H1 (cell line): ENCODE results near the gene MYO5B. TPM values are rescaled to one million over a fixed set of nuclear protein-coding genes. Genes with fewer than 3 reads are reported as not detected.

Experiments used
- CTCF ChIA-PET: fragments of 300-600 bp; sonication (Branson Sonifier 250); formaldehyde crosslinking; loops from one replicate; lab custom pipeline; 2021; ENCODE audit not compliant: partially characterized antibody; lab: Charles Lee
- POLR2A ChIA-PET: fragments of 300-600 bp; sonication (Branson Sonifier 250); formaldehyde crosslinking; loops from one replicate; lab custom pipeline; 2021; ENCODE audit warnings: inconsistent platforms; ENCODE audit not compliant: partially characterized antibody; lab: Charles Lee
- DNase-seq, 2 experiments: peaks; one replicate each; pipeline versions ENCODE4 v3.0.0 to v3.0.0-alpha.2; 2010 to 2022; ENCODE audit warnings: low spot score in 2 of 2, low read depth in 1 of 2, mixed read lengths in 1 of 2
- FAIRE-seq: peaks from 2 replicates; lab custom pipeline; 2011; peaks lifted over from hg19 to GRCh38; lab: Jason Lieb, UNC
- H2AFZ ChIP-seq: 2 replicates; pipeline ENCODE4 v1.8.1; 2012; ENCODE audit warnings: low read length, inconsistent platforms
- H2AK5ac ChIP-seq: 2 replicates; pipeline ENCODE4 v1.6.1; 2013; ENCODE audit warnings: low read depth, low read length
- H2BK120ac ChIP-seq: replicated peaks from 2 replicates; pipeline ENCODE3; 2013; ENCODE audit warnings: low read depth, low read length, inconsistent platforms
- H2BK12ac ChIP-seq: 2 replicates; pipeline ENCODE4 v1.6.1; 2013; ENCODE audit warnings: low read depth, low read length
- H2BK15ac ChIP-seq: 2 replicates; pipeline ENCODE4 v1.6.1; 2013; ENCODE audit warnings: low read length
- H2BK20ac ChIP-seq: 2 replicates; pipeline ENCODE4 v1.6.1; 2013; ENCODE audit warnings: low read length
- H2BK5ac ChIP-seq: 2 replicates; pipeline ENCODE4 v1.6.1; 2013; ENCODE audit warnings: low read depth, low read length
- H3K14ac ChIP-seq: 2 replicates; pipeline ENCODE4 v1.6.1; 2013; ENCODE audit warnings: inconsistent platforms; ENCODE audit not compliant: insufficient read length
- H3K18ac ChIP-seq: 2 replicates; pipeline ENCODE4 v1.6.1; 2013; ENCODE audit warnings: low read length; ENCODE audit errors: extremely low read depth
- H3K23ac ChIP-seq: 2 replicates; pipeline ENCODE4 v1.6.1; 2013; ENCODE audit warnings: inconsistent platforms; ENCODE audit not compliant: insufficient read length
- H3K23me2 ChIP-seq: 2 replicates; pipeline ENCODE4 v1.6.1; 2013; ENCODE audit warnings: low read depth, low read length
- H3K27ac ChIP-seq: 2 replicates; pipeline ENCODE4 v1.6.1; 2011; ENCODE audit warnings: low read depth, low read length, inconsistent platforms
- H3K27me3 ChIP-seq, 4 experiments: replicated peaks in 1 of 4; 1 replicate in 1 of 4; 2 replicates in 3 of 4; pipeline versions ENCODE4 v1.6.1 to v1.8.1; 2011 to 2013; ENCODE audit warnings: low read length in 3 of 4, mild to moderate bottlenecking in 3 of 4, inconsistent platforms in 2 of 4, mixed read lengths in 2 of 4, moderate library complexity in 1 of 4; ENCODE audit not compliant: control insufficient read depth in 3 of 4, insufficient read depth in 3 of 4; ENCODE audit errors: extremely low read depth in 1 of 4
- H3K36me3 ChIP-seq, 4 experiments: 2 replicates each; pipeline versions ENCODE4 v1.6.1 to v1.8.1; 2011 to 2013; ENCODE audit warnings: mild to moderate bottlenecking in 4 of 4, low read length in 3 of 4, moderate library complexity in 2 of 4, control low read depth in 1 of 4, inconsistent platforms in 1 of 4; ENCODE audit not compliant: insufficient read depth in 4 of 4, control insufficient read depth in 2 of 4
- H3K4ac ChIP-seq: replicated peaks from 2 replicates; pipeline ENCODE3; 2013; ENCODE audit warnings: low read length, low read depth, mixed read lengths, inconsistent platforms; ENCODE audit not compliant: insufficient read length
- H3K4me1 ChIP-seq, 4 experiments: replicated peaks in 1 of 4; 1 replicate in 1 of 4; 2 replicates in 3 of 4; pipeline versions ENCODE4 v1.6.1 to v1.8.1; 2011 to 2013; ENCODE audit warnings: low read length in 3 of 4, inconsistent platforms in 2 of 4, mixed read lengths in 1 of 4; ENCODE audit not compliant: insufficient read depth in 4 of 4, control insufficient read depth in 3 of 4
- H3K4me2 ChIP-seq, 2 experiments: 2 replicates each; pipeline versions ENCODE4 v1.6.1 to v1.8.1; 2011 to 2013; ENCODE audit warnings: low read depth in 2 of 2, low read length in 2 of 2, control low read depth in 1 of 2, inconsistent platforms in 1 of 2, mild to moderate bottlenecking in 1 of 2; ENCODE audit not compliant: insufficient read depth in 1 of 2
- H3K4me3 ChIP-seq, 4 experiments: fragments of 200-600, 300-600 bp in 1 of 4; sonication (generic), shearing (Covaris generic), sonication (Bioruptor Twin) in 1 of 4; 2 replicates each; pipeline versions ENCODE4 v1.5.1 to v1.8.1; 2011 to 2016; ENCODE audit warnings: low read length in 4 of 4, low read depth in 3 of 4, control low read depth in 2 of 4, inconsistent platforms in 2 of 4, mild to moderate bottlenecking in 2 of 4, mixed read lengths in 1 of 4, moderate library complexity in 1 of 4; ENCODE audit not compliant: insufficient read depth in 2 of 4; ENCODE audit errors: extremely low read depth in 1 of 4
- H3K56ac ChIP-seq: replicated peaks from 2 replicates; pipeline ENCODE3; 2013; ENCODE audit warnings: low read depth, mild to moderate bottlenecking, mixed read lengths, low read length, inconsistent platforms; ENCODE audit not compliant: insufficient read length
- H3K79me1 ChIP-seq: 2 replicates; pipeline ENCODE4 v1.6.1; 2013; ENCODE audit warnings: low read depth, low read length, control low read depth
- H3K79me2 ChIP-seq, 2 experiments: 2 replicates each; pipeline versions ENCODE4 v1.6.1 to v1.8.1; 2012 to 2013; ENCODE audit warnings: low read length in 2 of 2, mild to moderate bottlenecking in 2 of 2, inconsistent platforms in 1 of 2; ENCODE audit not compliant: insufficient read depth in 2 of 2, control insufficient read depth in 1 of 2
- H3K9ac ChIP-seq, 4 experiments: replicated peaks in 1 of 4; 1 replicate in 1 of 4; 2 replicates in 3 of 4; pipeline versions ENCODE4 v1.6.1 to v1.8.1; 2011 to 2013; ENCODE audit warnings: low read depth in 3 of 4, low read length in 3 of 4, control low read depth in 2 of 4, mild to moderate bottlenecking in 2 of 4, moderate library complexity in 2 of 4, inconsistent platforms in 1 of 4; ENCODE audit errors: extremely low read depth in 1 of 4
- H3K9me3 ChIP-seq, 2 experiments: 2 replicates each; pipeline versions ENCODE4 v1.6.1 to v1.8.1; 2012 to 2013; ENCODE audit warnings: mild to moderate bottlenecking in 2 of 2, moderate library complexity in 2 of 2, control low read depth in 1 of 2, inconsistent platforms in 1 of 2, low read depth in 1 of 2, low read length in 1 of 2, mixed read lengths in 1 of 2; ENCODE audit not compliant: insufficient read depth in 2 of 2
- H4K20me1 ChIP-seq, 2 experiments: replicated peaks in 1 of 2; 2 replicates each; pipeline versions ENCODE3 to v1.8.1; 2011 to 2013; ENCODE audit warnings: inconsistent platforms in 2 of 2, low read length in 2 of 2, mild to moderate bottlenecking in 1 of 2; ENCODE audit not compliant: insufficient read depth in 2 of 2, control insufficient read depth in 1 of 2
- H4K5ac ChIP-seq: 2 replicates; pipeline ENCODE4 v1.6.1; 2013; ENCODE audit warnings: low read length, low read depth, mixed read lengths, inconsistent platforms; ENCODE audit not compliant: insufficient read length
- H4K8ac ChIP-seq: 2 replicates; pipeline ENCODE4 v1.8.0; 2013; ENCODE audit warnings: mild to moderate bottlenecking, moderate library complexity, low read length, inconsistent platforms; ENCODE audit not compliant: insufficient read depth; ENCODE audit errors: extremely low read depth
- H4K91ac ChIP-seq: replicated peaks from 2 replicates; pipeline ENCODE3; 2013; ENCODE audit warnings: low read length, mixed read lengths, inconsistent platforms; ENCODE audit not compliant: insufficient read length
- CEBPB ChIP-seq: IDR thresholded peaks from 2 replicates; pipeline ENCODE4 v1.6.1; 2012; ENCODE audit warnings: low read depth, low read length
- SIRT6 ChIP-seq: IDR thresholded peaks from one replicate; pipeline ENCODE4 v1.7.1; 2012; ENCODE audit warnings: low read length, inconsistent platforms
- WGBS, 2 experiments: shearing (Covaris generic) in 1 of 2; methylation state at CpG; one replicate each; pipeline versions ENCODE4 v1.1.6 to v1.1.7; 2013 to 2015; ENCODE audit warnings: low lambda C conversion rate in 2 of 2, mixed read lengths in 2 of 2, inconsistent platforms in 1 of 2, low coverage in 1 of 2, missing lambda C conversion rate in 1 of 2; ENCODE audit not compliant: insufficient replicate concordance in 2 of 2, insufficient coverage in 1 of 2, insufficient read length in 1 of 2; ENCODE audit errors: extremely low coverage in 1 of 2, missing lambda C conversion rate in 1 of 2; 5-methylcytosine and 5-hydroxymethylcytosine counted together
- polyA plus RNA-seq, 7 experiments: library from polyadenylated mRNA; depleted of rRNA in 3 of 7; stranded (reverse) in 5 of 7; unstranded in 2 of 7; fragments of >200 nt in 5 of 7; fragments of 200-250 nt in 2 of 7; gene quantifications; 1 replicate in 5 of 7; 2 replicates in 1 of 7; 4 replicates in 1 of 7; pipeline versions ENCODE4 v1.2.1 to v1.2.3, GENCODE V29; 2011 to 2013; ENCODE audit warnings: missing spikeins in 2 of 7, mixed read lengths in 2 of 7
- total RNA-seq: library from RNA; stranded (reverse); fragmentation: NEBNext Ultra II Directional; extraction: Animal tissue kit (Norgen Biotek cat#: 25700); gene quantifications from 2 replicates; pipeline ENCODE4 v1.2.1, GENCODE V29; 2021

Gene MYO5B
- total and polyA plus RNA-seq, 2 of the 8 experiments (the other 6 are each of a cell fraction or from before 2014, with no cell fraction given) = 6.4 to 7.7 TPM

DNA sequence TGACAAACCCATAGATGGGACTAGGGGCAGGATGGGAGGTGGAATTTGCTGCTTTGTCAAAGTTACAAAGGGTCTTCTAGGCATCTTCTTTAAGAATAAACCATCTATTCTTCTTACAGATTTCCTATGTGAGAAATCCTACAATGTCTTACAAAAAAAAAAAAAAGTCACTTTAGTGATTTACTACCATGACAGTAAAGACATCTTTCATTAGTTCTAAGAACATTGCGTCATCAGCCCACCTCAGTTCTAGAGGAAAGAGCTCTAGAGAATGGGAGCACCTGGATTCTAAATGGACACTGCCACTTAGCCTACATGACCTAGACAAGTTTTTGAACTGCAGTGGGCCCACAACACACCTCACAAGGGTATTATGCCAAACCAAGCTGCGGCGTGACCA is 172.0 kb downstream of the MYO5B start:
- Histone ChIP-seq H3K18ac (no peak overlapping the region), H3K9ac (no peak overlapping the region), H2AFZ (no peak overlapping the region), H2AK5ac (no peak overlapping the region), H2BK12ac (no peak overlapping the region), H3K56ac (no peak overlapping the region), H3K79me1 (no peaks in the 10 kb centered on the region), H2BK120ac (no peak overlapping the region), H4K8ac (no peak overlapping the region), H3K4ac (no peak overlapping the region), H3K9me3 (no peaks in the 10 kb centered on the region), H2BK5ac (no peak overlapping the region), H2BK15ac (no peak overlapping the region), H3K23ac (no peak overlapping the region), H3K14ac (no peak overlapping the region), H3K79me2 (no peaks in the 10 kb centered on the region), H3K27me3 (no peaks in the 10 kb centered on the region; a peak in 1 of 7 replicates), H3K36me3 (no peaks in the 10 kb centered on the region), H4K20me1 (no peaks in the 10 kb centered on the region), H3K27ac (no peak overlapping the region), H4K91ac (no peak overlapping the region), H3K4me1 (no peaks in the 10 kb centered on the region), H3K4me3 (no peak overlapping the region), H3K23me2 (no peaks in the 10 kb centered on the region), H2BK20ac (no peak overlapping the region), H3K4me2 (no peak overlapping the region), H4K5ac (no peak overlapping the region)
- FAIRE-seq (no peak), DNase-seq (no peak)
- ChIA-PET POLR2A (no interaction called here), CTCF (interaction anchor here (0.6 to 1.3 kb wide), 4 partner anchors 14 to 201 kb away, joined by 3 to 4 read pairs (median 3); no protein-coding TSS in a partner anchor)
- peak; percentile 53; the same call in 1 of the 2 replicates for TF ChIP-seq CEBPB
- no peak for TF ChIP-seq SIRT6
- WGBS, 2 experiments = 93% methylated on average over 3 of the region's 3 CpGs; no CpG with 5 or more reads in 1 of the 2 experiments
